Activated naive CD8-positive, alpha-beta T cell (primary cell): ENCODE results near the gene MAPRE3.

ENCODE experiments used
- H3K27ac Mint-ChIP-seq: one replicate; pipeline ENCODE4 v1.8.0; 2021; ENCODE audit warnings: mixed read lengths
- H3K27me3 Mint-ChIP-seq: one replicate; pipeline ENCODE4 v1.8.0; 2021; ENCODE audit warnings: mixed read lengths
- H3K36me3 Mint-ChIP-seq: one replicate; pipeline ENCODE4 v1.8.0; 2021; ENCODE audit warnings: mixed read lengths
- H3K4me1 Mint-ChIP-seq: one replicate; pipeline ENCODE4 v1.8.0; 2021; ENCODE audit warnings: low read depth, mixed read lengths
- H3K4me3 Mint-ChIP-seq: one replicate; pipeline ENCODE4 v1.8.0; 2021; ENCODE audit warnings: mild to moderate bottlenecking, mixed read lengths
- H3K9me3 Mint-ChIP-seq: one replicate; pipeline ENCODE4 v1.8.0; 2021; ENCODE audit warnings: low read depth, mixed read lengths

The MAPRE3 gene

DNA sequence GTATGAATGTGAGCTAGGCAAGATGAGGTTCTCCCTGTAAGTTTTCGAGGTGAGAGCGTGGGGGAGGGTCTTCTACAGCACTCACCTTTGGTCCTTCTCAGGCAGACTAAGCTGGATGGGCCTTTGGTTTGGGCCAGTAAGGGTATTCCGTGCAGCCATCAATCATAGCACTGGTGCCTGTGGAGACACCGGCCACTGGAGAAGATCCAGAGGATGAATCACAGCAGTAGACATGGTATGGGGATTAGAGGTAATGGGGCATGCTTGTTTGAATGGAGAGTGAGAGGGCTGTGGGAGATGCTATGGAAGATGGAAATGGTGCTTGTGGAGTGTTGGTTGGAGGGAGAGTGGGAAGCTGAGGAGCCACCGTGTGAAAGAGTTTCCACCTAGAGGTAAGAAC, 16.1 kb downstream of the MAPRE3 start:
- no peaks in the 10 kb centered on the region for H3K36me3 Mint-ChIP-seq
- no peaks in the 10 kb centered on the region for H3K4me1 Mint-ChIP-seq
- H3K4me3 Mint-ChIP-seq: no peak overlapping the region
- H3K9me3 Mint-ChIP-seq: no peaks in the 10 kb centered on the region
- no peak overlapping the region for H3K27ac Mint-ChIP-seq
- H3K27me3 Mint-ChIP-seq: no peaks in the 10 kb centered on the region

DNA sequence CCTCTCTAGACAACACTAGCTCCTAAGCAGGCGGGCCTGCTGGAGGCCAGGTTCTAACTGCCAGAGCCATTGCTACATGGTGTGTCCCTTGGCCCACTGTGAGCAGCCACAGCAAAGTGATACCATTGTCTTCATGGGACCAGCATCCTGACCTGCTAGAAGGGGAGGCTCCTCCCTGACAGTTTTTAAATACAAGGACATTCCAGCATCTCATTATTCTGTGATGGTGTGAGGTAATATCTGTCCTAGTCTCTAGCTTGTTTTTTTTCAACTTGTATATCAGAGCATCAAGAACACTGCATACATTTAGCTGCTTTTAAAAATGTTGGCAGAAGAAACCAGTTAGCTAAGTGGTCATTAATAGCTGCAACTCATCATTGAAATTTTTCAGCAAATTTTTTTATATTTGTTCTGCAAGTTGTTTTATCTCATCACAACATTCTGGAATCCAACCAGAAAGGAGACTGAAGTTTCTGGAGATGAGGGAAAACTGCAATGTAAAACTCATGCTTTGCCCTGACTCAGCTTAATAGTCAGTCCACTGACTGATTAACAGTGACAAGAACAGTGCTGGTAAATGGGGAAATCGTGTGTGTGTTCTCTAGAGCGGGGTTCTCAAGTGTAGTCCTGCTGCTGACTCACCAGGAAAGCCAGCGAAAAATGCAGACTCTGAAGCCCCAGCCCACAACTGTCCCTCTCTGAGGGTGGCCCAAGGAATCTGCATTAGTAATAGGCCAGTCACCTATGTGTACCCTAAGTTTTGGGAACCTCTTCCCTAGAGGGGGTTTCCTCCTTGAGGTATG, 17.8 kb downstream of the MAPRE3 start:
- no peak overlapping the region for H3K27ac Mint-ChIP-seq
- H3K36me3 Mint-ChIP-seq: no peaks in the 10 kb centered on the region
- no peak overlapping the region for H3K4me3 Mint-ChIP-seq
- no peaks in the 10 kb centered on the region for H3K27me3 Mint-ChIP-seq
- H3K9me3 Mint-ChIP-seq: no peaks in the 10 kb centered on the region
- no peaks in the 10 kb centered on the region for H3K4me1 Mint-ChIP-seq

DNA sequence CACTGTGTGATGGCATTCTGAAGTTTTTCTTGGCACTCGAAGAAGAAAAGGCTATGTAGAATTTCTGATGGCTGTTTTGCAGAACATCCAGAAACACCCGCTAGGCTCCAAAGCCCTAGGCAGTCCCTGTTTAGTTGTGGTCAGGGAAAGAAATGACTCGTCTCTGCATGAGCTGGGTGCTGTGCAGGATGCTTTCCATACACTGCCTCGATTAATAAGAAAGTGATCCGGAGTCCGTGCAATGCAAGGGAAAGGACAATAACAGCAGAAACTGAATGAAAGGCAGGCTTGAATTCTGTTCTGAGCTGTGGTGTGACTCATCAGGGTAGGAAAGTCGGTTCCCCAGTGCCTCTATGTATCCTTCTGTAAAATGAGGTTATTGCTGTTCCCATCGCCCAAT, 18.7 kb downstream of the MAPRE3 start:
- Mint-ChIP-seq H3K27me3 (no peaks in the 10 kb centered on the region), H3K4me1 (no peaks in the 10 kb centered on the region), H3K36me3 (no peaks in the 10 kb centered on the region), H3K9me3 (no peaks in the 10 kb centered on the region), H3K27ac (no peak overlapping the region), H3K4me3 (no peak overlapping the region)

DNA sequence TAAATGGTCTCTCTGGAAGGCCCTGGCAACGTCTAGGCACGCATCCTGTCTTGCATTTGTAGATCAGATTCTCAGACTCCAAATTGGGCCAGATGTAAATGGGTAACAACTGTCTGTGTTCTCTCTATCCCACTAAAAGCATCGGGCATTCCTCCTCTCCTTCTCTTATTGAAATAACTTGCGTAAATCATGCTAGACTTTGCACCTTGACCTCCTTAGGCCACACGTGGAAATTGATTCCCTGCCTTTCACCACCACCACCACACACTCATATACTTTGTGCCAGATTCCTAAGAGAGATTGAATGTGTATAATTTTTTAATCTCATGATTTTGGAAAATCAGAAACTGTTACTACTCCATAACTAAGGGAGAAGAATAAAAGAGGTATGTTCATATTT, 21.3 kb downstream of the MAPRE3 start:
- H3K9me3 Mint-ChIP-seq: no peaks in the 10 kb centered on the region
- no peaks in the 10 kb centered on the region for H3K4me1 Mint-ChIP-seq
- H3K4me3 Mint-ChIP-seq: no peak overlapping the region
- H3K27ac Mint-ChIP-seq: no peak overlapping the region
- peaks cover 2% of the 10 kb centered on the region for H3K36me3 Mint-ChIP-seq
- no peaks in the 10 kb centered on the region for H3K27me3 Mint-ChIP-seq

DNA sequence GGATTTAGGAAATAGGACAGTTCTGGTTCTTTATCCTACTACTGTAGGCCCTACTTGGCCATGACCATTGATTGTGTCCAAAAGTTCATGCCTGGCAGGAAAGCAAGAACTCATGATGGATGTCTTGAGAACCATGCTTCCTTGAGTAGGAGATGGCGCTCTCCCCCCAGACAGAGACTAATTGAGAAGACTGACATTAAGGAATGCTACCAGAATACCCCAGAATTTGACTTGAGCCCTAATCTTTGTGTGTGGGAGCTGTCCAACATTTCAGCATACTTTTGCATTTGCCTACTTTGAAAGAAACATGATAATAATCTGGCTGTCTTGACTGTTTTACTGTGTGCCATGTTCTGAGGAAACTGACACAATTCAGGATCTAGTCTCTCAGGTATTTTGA, 23.3 kb downstream of the MAPRE3 start:
- Mint-ChIP-seq H3K9me3 (no peaks in the 10 kb centered on the region), H3K4me3 (no peak overlapping the region), H3K27me3 (no peaks in the 10 kb centered on the region), H3K27ac (no peak overlapping the region), H3K36me3 (peaks cover 2% of the 10 kb centered on the region), H3K4me1 (no peaks in the 10 kb centered on the region)

DNA sequence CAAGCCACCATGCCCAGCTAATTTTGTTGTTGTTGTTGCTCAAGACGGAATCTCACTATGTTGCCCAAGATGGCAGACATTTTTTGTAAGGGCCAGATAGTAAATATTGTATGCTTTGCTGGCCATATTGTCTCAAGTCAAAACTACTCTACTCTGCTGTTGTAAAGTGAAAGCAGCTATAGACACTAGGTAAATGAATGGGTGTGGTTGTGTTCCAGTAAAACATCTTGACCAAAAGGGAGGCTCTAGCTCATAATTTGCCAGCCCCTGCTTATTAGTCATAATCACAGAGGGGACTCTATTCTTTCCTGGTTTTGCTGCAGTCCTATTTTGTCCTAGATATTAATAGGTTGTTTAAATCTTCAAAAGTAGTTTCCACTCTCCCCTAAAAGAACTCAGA, 24.5 kb downstream of the MAPRE3 start:
- Mint-ChIP-seq H3K27me3 (no peaks in the 10 kb centered on the region), H3K27ac (no peak overlapping the region), H3K4me3 (no peak overlapping the region), H3K36me3 (peaks cover 2% of the 10 kb centered on the region), H3K9me3 (no peaks in the 10 kb centered on the region), H3K4me1 (no peaks in the 10 kb centered on the region)

DNA sequence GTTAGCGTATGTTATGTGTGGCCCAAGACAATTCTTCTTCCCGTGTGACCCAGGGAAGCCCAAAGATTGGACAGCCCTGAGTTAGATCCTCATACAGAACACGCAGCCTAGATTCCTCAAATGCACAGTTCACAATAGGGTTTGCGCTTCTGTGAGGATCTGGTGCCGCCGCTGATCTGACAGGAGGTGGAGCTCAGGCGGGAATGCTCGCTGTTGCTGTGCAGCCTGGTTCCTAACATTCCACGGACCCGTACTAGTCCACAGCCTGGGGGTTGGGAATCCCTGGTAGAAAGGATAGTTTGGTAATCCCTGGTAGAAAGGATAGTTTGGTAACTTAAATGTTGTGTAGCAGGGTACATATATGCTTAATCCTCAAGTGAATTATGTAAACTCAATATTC, 27.0 kb downstream of the MAPRE3 start:
- no peaks in the 10 kb centered on the region for H3K27me3 Mint-ChIP-seq
- H3K27ac Mint-ChIP-seq: no peak overlapping the region
- H3K4me1 Mint-ChIP-seq: no peaks in the 10 kb centered on the region
- no peak overlapping the region for H3K4me3 Mint-ChIP-seq
- H3K36me3 Mint-ChIP-seq: peaks cover 2% of the 10 kb centered on the region
- no peaks in the 10 kb centered on the region for H3K9me3 Mint-ChIP-seq

DNA sequence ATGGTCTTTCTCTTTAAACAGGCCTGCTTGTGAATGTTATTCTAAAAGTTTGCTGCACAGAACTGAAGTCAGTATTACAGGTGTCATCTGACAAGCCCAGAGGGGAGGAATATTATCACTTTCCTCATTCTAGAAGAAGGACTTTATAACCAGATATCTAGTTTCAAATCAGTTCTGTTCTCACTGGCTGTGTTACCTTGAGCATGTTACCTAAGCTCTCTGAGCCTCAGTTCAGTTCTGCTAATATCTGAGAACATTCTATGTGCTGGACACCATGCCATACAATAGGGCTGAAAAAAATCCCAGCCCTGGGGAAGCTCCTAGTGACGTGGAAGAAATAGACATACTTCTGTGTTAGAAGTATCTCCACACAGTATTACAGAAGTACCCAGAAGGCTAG, 27.9 kb downstream of the MAPRE3 start:
- Mint-ChIP-seq H3K27me3 (no peaks in the 10 kb centered on the region), H3K27ac (no peak overlapping the region), H3K9me3 (no peaks in the 10 kb centered on the region), H3K4me3 (no peak overlapping the region), H3K36me3 (peaks cover 2% of the 10 kb centered on the region), H3K4me1 (no peaks in the 10 kb centered on the region)

DNA sequence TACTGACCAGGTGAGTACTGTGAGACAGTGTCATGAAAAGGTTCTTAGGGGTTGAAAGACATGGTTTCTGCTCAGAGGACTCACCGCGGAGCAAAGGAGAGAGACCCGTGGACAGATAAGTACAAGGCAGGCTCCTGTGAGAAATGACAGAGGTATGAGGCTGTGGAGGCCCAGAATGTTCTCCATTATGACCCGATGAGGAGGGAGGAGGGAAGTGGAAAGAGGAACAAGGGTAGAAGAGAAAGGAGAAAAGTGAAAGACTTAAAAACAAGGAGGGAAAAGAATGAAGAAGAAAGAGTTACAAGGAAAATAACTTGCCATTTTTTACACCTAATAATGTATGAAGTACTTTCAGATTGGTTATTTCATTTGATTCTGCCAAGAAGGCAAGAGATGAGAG, 29.8 kb downstream of the MAPRE3 start:
- H3K27ac Mint-ChIP-seq: no peak overlapping the region
- peaks cover 5% of the 10 kb centered on the region for H3K27me3 Mint-ChIP-seq
- H3K4me1 Mint-ChIP-seq: no peaks in the 10 kb centered on the region
- no peaks in the 10 kb centered on the region for H3K9me3 Mint-ChIP-seq
- H3K4me3 Mint-ChIP-seq: no peak overlapping the region
- no peaks in the 10 kb centered on the region for H3K36me3 Mint-ChIP-seq

DNA sequence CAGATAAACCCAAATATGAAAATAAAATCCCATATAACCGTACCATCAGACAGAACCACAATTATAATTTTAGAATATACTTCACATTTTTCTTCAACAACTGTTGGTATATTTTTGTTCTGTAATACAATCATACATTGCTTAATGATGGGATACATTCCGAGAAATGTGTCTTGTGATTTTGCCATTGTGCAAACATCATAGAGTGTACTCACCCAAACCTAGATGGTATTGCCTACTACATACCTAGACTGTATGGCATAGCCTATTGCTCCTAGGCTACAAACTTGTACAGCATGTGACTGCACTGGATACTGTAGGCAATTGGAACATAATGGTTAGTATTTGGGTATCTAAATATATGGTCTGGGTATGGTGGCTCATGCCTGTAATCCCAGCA, 30.6 kb downstream of the MAPRE3 start:
- Mint-ChIP-seq H3K27me3 (peaks cover 5% of the 10 kb centered on the region), H3K27ac (no peak overlapping the region), H3K36me3 (no peaks in the 10 kb centered on the region), H3K9me3 (no peaks in the 10 kb centered on the region), H3K4me3 (no peak overlapping the region), H3K4me1 (no peaks in the 10 kb centered on the region)

DNA sequence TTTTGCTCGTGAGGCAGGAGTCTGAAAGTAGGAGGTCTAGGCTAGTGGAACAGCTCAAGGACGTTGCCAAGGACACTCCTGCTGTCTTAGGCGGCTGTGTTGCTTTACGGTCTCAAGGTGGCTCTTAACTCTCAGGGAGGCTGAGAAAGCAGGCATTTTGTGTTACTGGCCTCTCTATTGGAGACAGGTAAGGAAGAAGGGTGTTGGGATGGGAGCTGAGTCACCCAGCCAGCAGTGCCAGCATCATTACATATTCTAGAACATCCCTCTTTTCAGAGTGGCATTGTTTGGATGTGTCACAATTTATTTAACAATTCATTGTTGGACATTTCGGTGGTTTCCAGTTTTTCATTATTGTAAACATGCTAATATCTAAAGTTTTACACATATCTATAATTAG, 31.5 kb downstream of the MAPRE3 start:
- Mint-ChIP-seq H3K4me3 (no peak overlapping the region), H3K9me3 (no peaks in the 10 kb centered on the region), H3K4me1 (no peaks in the 10 kb centered on the region), H3K27ac (no peak overlapping the region), H3K27me3 (peaks cover 5% of the 10 kb centered on the region), H3K36me3 (no peaks in the 10 kb centered on the region)

DNA sequence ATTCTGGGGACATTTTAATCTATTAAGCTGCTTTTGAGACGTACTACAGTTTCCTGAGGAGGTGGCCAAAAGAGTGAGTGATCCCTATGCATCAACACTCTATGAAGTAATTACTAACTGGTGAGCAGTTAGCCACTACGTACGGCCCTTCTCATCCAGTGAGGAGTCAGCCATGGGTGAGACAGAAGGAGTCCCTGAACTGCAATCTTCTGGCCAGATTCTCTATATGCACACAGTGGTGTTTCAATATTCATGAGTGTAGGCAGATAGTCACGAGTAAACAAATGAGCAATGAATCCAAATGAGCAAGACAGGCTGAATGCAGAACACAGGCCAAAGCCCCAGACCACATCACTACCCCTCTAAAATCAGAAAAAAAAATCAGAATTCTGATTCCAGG, 32.6 kb downstream of the MAPRE3 start:
- Mint-ChIP-seq H3K4me3 (no peak overlapping the region), H3K27ac (no peak overlapping the region), H3K9me3 (no peaks in the 10 kb centered on the region), H3K4me1 (no peaks in the 10 kb centered on the region), H3K36me3 (no peaks in the 10 kb centered on the region), H3K27me3 (peaks cover 5% of the 10 kb centered on the region)

DNA sequence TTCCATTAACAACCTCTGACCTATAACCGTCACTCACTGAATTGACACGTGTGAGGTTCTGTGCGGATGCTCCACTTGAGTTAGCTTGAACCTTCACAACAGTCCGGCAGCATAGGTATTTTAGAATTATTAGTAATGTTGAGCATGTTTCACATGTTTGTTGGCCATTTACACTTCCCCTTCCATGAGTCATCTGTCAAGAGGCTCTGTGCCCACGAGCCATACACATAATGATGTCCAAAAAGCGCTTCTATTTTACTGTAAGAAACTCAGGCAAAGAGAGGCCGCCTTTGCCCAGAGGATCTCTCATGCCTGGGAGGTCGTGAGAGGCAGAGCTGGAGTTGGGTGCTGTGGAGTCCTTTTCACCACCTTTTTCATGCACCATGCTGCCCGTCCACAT, 33.4 kb downstream of the MAPRE3 start:
- Mint-ChIP-seq H3K4me3 (no peak overlapping the region), H3K4me1 (no peaks in the 10 kb centered on the region), H3K27ac (no peak overlapping the region), H3K9me3 (no peaks in the 10 kb centered on the region), H3K27me3 (peaks cover 5% of the 10 kb centered on the region), H3K36me3 (no peaks in the 10 kb centered on the region)

DNA sequence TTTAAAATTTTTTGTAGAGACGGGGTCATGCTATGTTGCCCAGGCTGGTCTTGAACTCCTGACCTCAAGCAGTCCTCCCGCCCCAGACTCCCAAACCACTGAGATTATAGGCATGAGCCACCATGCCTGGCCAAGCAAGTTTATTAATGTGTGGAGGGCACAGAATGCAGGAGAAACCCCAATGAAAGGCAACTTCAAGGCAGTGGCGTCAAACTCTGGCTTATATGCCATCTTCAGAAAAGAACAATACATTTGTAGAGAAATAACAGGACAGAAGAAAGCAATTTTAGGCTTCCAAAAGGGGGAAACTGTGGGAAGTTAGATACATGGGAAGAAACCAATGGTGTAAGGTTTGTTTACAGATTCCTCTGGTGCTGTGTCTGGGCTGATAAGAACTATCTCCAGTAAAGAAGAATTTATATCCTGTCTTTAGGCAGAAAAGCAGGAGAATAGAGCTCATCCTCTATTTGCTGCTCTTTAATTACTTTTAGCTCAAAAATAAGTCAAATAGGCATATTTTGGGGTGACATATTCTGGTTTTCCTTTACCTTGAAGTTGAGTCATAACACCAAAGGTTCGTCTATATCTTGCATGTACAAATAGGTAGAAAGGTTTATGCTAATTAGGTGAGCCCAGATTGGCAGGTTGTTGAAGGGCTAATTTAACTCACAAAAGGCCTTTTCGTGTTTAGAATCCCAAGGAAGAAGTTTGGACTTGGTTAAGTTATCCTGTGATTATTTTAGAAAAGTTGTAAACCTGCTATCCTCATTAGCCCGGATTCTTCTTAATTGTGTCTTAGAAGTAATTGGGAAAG, 36.4 kb downstream of the MAPRE3 start:
- Mint-ChIP-seq H3K4me1 (peaks cover 5% of the 10 kb centered on the region), H3K4me3 (no peak overlapping the region), H3K27ac (no peak overlapping the region), H3K27me3 (peaks cover 5% of the 10 kb centered on the region), H3K9me3 (no peaks in the 10 kb centered on the region), H3K36me3 (peaks cover 2% of the 10 kb centered on the region)

DNA sequence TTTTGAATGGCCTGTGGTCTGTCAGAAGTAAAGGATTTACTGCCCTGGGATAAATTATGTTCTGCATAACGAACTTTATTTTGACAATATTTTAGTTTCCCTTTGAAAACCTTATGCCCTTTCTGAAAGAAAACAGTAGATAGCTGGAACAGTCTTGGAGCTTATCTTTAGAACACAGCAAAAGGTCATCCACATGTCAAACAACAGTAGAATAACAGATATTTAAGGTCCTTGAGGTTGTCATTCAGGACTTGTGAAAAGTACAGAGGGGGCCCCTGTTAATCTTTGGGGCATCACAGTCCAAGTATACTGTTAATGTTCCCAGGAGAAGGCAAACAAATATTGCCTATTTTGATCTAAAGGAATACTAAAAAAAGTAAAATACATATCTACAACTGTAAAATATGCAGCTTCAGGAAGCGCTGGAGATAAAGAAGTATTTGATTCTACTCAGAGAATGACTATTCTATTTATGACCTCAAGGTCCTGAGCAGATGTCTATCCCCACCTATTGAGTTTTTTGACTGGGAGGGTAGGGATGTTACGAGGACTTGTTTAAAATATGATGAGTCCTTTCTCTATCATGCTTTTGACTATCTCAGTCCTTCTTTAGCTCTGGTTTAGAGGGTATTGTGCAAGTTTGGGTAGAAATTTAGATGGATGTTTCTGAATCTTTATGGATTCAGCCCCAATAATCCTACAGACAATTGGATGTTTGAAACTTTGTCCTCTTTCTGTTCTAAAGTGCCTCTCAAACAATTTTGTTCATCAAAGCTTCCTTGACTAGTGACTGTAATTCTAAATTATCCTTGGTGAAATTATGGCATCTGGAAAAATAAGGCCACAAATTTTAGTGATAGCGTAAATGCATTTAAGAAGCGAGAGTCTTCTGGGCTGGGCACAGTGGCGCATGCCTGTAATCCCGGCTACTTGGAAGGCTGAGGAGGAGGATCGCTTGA, 37.3 kb downstream of the MAPRE3 start:
- Mint-ChIP-seq H3K4me1 (peaks cover 5% of the 10 kb centered on the region), H3K4me3 (no peak overlapping the region), H3K36me3 (peaks cover 2% of the 10 kb centered on the region), H3K27ac (no peak overlapping the region), H3K9me3 (no peaks in the 10 kb centered on the region), H3K27me3 (peaks cover 5% of the 10 kb centered on the region)
